Fibroblast of lung (primary cell): ENCODE data around the gene UBA1.

Source experiments
- EZH2 ChIP-seq: IDR thresholded peaks from 2 replicates; pipeline ENCODE4 v1.5.1; 2012; ENCODE audit warnings: low read length, control low read depth, mild to moderate bottlenecking; ENCODE audit errors: missing control alignments
- TF ChIP-seq, protein P1 (sequence below), 2 donors: IDR thresholded peaks in 1 of 2; conservative IDR thresholded peaks in 1 of 2; 1 replicate in 1 of 2; 2 replicates in 1 of 2; pipeline ENCODE4 v1.5.1; 2011 to 2012; ENCODE audit warnings: low read length in 2 of 2, control low read depth in 1 of 2, inconsistent platforms in 1 of 2, low read depth in 1 of 2, mild to moderate bottlenecking in 1 of 2

GRCh38 chrX:47193475-47194193, at the start of gene UBA1:
- TF ChIP-seq, protein P1, sequence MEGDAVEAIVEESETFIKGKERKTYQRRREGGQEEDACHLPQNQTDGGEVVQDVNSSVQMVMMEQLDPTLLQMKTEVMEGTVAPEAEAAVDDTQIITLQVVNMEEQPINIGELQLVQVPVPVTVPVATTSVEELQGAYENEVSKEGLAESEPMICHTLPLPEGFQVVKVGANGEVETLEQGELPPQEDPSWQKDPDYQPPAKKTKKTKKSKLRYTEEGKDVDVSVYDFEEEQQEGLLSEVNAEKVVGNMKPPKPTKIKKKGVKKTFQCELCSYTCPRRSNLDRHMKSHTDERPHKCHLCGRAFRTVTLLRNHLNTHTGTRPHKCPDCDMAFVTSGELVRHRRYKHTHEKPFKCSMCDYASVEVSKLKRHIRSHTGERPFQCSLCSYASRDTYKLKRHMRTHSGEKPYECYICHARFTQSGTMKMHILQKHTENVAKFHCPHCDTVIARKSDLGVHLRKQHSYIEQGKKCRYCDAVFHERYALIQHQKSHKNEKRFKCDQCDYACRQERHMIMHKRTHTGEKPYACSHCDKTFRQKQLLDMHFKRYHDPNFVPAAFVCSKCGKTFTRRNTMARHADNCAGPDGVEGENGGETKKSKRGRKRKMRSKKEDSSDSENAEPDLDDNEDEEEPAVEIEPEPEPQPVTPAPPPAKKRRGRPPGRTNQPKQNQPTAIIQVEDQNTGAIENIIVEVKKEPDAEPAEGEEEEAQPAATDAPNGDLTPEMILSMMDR (conservative IDR thresholded peaks at IDR 0.05 in 1 of 2, IDR thresholded peaks at IDR 0.05 in 1 of 2; ENCODE audit: low read depth in 1 of 2, low read length in 2 of 2), result peak; percentile 45 to 55
- no peak for TF ChIP-seq EZH2
